Measurements from ENCODE around the gene HSP90B1.

HSP90B1 gene

DNA sequence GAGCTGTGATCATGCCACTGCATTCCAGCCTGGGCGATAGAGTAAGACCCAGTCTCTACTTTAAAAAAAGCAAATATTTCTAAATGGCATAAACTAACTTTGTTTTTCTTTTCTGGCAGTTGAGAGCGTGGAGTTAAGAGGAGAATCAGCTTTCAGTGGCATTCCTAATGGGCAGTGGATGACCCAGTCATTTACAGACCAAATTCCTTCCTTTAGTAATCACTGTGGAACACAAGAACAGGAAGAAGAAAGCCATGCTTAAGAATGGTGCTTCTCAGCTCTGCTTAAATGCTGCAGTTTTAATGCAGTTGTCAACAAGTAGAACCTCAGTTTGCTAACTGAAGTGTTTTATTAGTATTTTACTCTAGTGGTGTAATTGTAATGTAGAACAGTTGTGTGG is 56.6 kb downstream of the HSP90B1 start:
- Mint-ChIP-seq H3K9me3 (ENCODE audit: low read depth) (no peaks in the 10 kb centered on the region), H3K36me3 (peaks cover 4% of the 10 kb centered on the region), H3K27ac (no peak overlapping the region), H3K4me3 (no peak overlapping the region), H3K4me1 (ENCODE audit: low read depth) (no peaks in the 10 kb centered on the region), H3K27me3 (no peaks in the 10 kb centered on the region)

DNA sequence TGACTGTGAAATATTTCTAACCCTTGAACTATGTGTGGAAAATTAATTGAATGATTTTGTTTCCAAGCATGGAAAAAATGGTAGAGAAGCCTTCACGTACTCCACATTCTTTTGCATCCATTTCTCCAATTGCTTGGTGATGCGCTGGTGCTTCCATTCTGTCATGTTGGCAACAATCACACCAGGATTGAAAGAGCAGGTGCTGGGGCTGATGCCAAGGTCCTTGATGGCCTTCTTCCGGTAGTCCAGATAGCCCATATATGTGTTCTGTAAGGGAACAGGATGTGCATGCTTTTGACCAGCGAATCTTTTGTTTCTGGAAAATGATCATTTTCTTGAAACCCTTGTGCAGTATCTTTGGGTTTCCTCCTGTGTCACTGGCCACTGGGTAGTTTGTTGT is 64.0 kb downstream of the HSP90B1 start:
- H3K9me3 Mint-ChIP-seq (ENCODE audit: low read depth), result no peaks in the 10 kb centered on the region
- no peaks in the 10 kb centered on the region for H3K36me3 Mint-ChIP-seq
- H3K4me3 Mint-ChIP-seq, result no peak overlapping the region
- H3K4me1 Mint-ChIP-seq (ENCODE audit: low read depth), result no peaks in the 10 kb centered on the region
- no peak overlapping the region for H3K27ac Mint-ChIP-seq
- peaks cover 4% of the 10 kb centered on the region for H3K27me3 Mint-ChIP-seq

DNA sequence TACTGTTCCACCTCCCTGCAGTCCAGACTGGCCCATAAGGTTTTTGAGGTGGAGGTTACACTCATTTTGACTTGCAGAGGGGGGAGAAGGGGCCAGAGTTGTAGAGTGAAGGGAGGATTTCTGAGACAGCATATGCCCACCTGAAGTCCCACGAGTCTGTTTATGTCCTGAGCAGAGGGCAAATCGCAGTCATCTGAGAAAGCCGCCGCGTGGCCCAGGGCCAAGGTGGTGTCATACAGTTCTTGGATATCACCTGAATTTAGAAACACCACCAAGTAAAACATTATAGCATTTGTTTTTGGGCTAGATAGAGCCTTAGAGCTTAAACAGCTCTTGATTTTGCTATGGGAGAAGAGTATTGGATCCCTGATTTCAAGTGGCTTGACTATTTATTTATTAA is 66.4 kb downstream of the HSP90B1 start:
- Mint-ChIP-seq H3K4me3 (no peak overlapping the region), H3K27me3 (peaks cover 10% of the 10 kb centered on the region), H3K27ac (no peak overlapping the region)

DNA sequence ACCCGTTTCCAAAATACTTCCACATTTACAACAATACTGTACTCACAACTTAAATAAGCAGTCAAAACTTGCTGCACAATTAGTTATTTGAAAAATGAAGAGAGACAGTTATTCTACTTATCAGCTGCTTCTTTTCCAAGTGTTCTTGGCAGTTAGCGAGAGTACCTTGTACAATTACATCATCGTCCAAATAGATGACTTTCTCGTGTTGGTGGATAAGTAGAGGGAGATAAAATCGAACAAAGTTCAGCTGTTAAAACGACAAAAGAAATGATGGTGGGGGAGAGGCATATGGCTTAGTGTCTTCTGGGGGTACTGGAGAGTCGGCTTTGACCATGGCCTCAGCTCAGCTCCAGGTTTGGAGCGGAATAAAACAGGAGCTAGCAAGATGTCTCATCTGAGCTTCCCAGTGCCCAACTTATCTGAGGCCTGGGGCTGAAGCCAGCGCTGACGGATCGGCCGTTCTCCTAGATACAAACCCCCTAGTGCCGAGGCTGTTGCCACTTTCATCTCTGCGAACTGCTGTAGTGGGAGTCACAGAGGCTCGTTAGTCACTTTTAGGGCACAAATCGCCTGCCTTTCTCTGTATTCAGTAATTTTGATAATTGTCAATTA is 67.2 kb downstream of the HSP90B1 start:
- Mint-ChIP-seq H3K27ac (no peak overlapping the region), H3K27me3 (peaks cover 10% of the 10 kb centered on the region), H3K36me3 (no peaks in the 10 kb centered on the region), H3K9me3 (ENCODE audit: low read depth) (no peaks in the 10 kb centered on the region), H3K4me1 (ENCODE audit: low read depth) (no peaks in the 10 kb centered on the region), H3K4me3 (no peak overlapping the region)

More for the DNA sequence above, 66.4 kb downstream of the HSP90B1 start:
- Mint-ChIP-seq H3K9me3 (ENCODE audit: low read depth) (no peaks in the 10 kb centered on the region), H3K4me1 (ENCODE audit: low read depth) (no peaks in the 10 kb centered on the region), H3K36me3 (no peaks in the 10 kb centered on the region)
